H1 (cell line): ENCODE data around the gene CWC27. TPM values are rescaled to one million over a fixed set of nuclear protein-coding genes. Genes with fewer than 3 reads are reported as not detected.

ENCODE experiments used
- CTCF ChIA-PET: fragments of 300-600 bp; sonication (Branson Sonifier 250); formaldehyde crosslinking; loops from one replicate; lab custom pipeline; 2021; ENCODE audit not compliant: partially characterized antibody; lab: Charles Lee
- POLR2A ChIA-PET: fragments of 300-600 bp; sonication (Branson Sonifier 250); formaldehyde crosslinking; loops from one replicate; lab custom pipeline; 2021; ENCODE audit warnings: inconsistent platforms; ENCODE audit not compliant: partially characterized antibody; lab: Charles Lee
- DNase-seq, 2 experiments: peaks; one replicate each; pipeline versions ENCODE4 v3.0.0 to v3.0.0-alpha.2; 2010 to 2022; ENCODE audit warnings: low spot score in 2 of 2, low read depth in 1 of 2, mixed read lengths in 1 of 2
- FAIRE-seq: peaks from 2 replicates; lab custom pipeline; 2011; peaks lifted over from hg19 to GRCh38; lab: Jason Lieb, UNC
- H2AFZ ChIP-seq: 2 replicates; pipeline ENCODE4 v1.8.1; 2012; ENCODE audit warnings: low read length, inconsistent platforms
- H2AK5ac ChIP-seq: 2 replicates; pipeline ENCODE4 v1.6.1; 2013; ENCODE audit warnings: low read depth, low read length
- H2BK120ac ChIP-seq: replicated peaks from 2 replicates; pipeline ENCODE3; 2013; ENCODE audit warnings: low read depth, low read length, inconsistent platforms
- H2BK12ac ChIP-seq: 2 replicates; pipeline ENCODE4 v1.6.1; 2013; ENCODE audit warnings: low read depth, low read length
- H2BK15ac ChIP-seq: 2 replicates; pipeline ENCODE4 v1.6.1; 2013; ENCODE audit warnings: low read length
- H2BK20ac ChIP-seq: 2 replicates; pipeline ENCODE4 v1.6.1; 2013; ENCODE audit warnings: low read length
- H2BK5ac ChIP-seq: 2 replicates; pipeline ENCODE4 v1.6.1; 2013; ENCODE audit warnings: low read depth, low read length
- H3K14ac ChIP-seq: 2 replicates; pipeline ENCODE4 v1.6.1; 2013; ENCODE audit warnings: inconsistent platforms; ENCODE audit not compliant: insufficient read length
- H3K18ac ChIP-seq: 2 replicates; pipeline ENCODE4 v1.6.1; 2013; ENCODE audit warnings: low read length; ENCODE audit errors: extremely low read depth
- H3K23ac ChIP-seq: 2 replicates; pipeline ENCODE4 v1.6.1; 2013; ENCODE audit warnings: inconsistent platforms; ENCODE audit not compliant: insufficient read length
- H3K23me2 ChIP-seq: 2 replicates; pipeline ENCODE4 v1.6.1; 2013; ENCODE audit warnings: low read depth, low read length
- H3K27ac ChIP-seq: 2 replicates; pipeline ENCODE4 v1.6.1; 2011; ENCODE audit warnings: low read depth, low read length, inconsistent platforms
- H3K27me3 ChIP-seq, 4 experiments: replicated peaks in 1 of 4; 1 replicate in 1 of 4; 2 replicates in 3 of 4; pipeline versions ENCODE4 v1.6.1 to v1.8.1; 2011 to 2013; ENCODE audit warnings: low read length in 3 of 4, mild to moderate bottlenecking in 3 of 4, inconsistent platforms in 2 of 4, mixed read lengths in 2 of 4, moderate library complexity in 1 of 4; ENCODE audit not compliant: control insufficient read depth in 3 of 4, insufficient read depth in 3 of 4; ENCODE audit errors: extremely low read depth in 1 of 4
- H3K36me3 ChIP-seq, 4 experiments: 2 replicates each; pipeline versions ENCODE4 v1.6.1 to v1.8.1; 2011 to 2013; ENCODE audit warnings: mild to moderate bottlenecking in 4 of 4, low read length in 3 of 4, moderate library complexity in 2 of 4, control low read depth in 1 of 4, inconsistent platforms in 1 of 4; ENCODE audit not compliant: insufficient read depth in 4 of 4, control insufficient read depth in 2 of 4
- H3K4ac ChIP-seq: replicated peaks from 2 replicates; pipeline ENCODE3; 2013; ENCODE audit warnings: low read length, low read depth, mixed read lengths, inconsistent platforms; ENCODE audit not compliant: insufficient read length
- H3K4me1 ChIP-seq, 4 experiments: replicated peaks in 1 of 4; 1 replicate in 1 of 4; 2 replicates in 3 of 4; pipeline versions ENCODE4 v1.6.1 to v1.8.1; 2011 to 2013; ENCODE audit warnings: low read length in 3 of 4, inconsistent platforms in 2 of 4, mixed read lengths in 1 of 4; ENCODE audit not compliant: insufficient read depth in 4 of 4, control insufficient read depth in 3 of 4
- H3K4me2 ChIP-seq, 2 experiments: 2 replicates each; pipeline versions ENCODE4 v1.6.1 to v1.8.1; 2011 to 2013; ENCODE audit warnings: low read depth in 2 of 2, low read length in 2 of 2, control low read depth in 1 of 2, inconsistent platforms in 1 of 2, mild to moderate bottlenecking in 1 of 2; ENCODE audit not compliant: insufficient read depth in 1 of 2
- H3K4me3 ChIP-seq, 4 experiments: fragments of 200-600, 300-600 bp in 1 of 4; sonication (generic), shearing (Covaris generic), sonication (Bioruptor Twin) in 1 of 4; 2 replicates each; pipeline versions ENCODE4 v1.5.1 to v1.8.1; 2011 to 2016; ENCODE audit warnings: low read length in 4 of 4, low read depth in 3 of 4, control low read depth in 2 of 4, inconsistent platforms in 2 of 4, mild to moderate bottlenecking in 2 of 4, mixed read lengths in 1 of 4, moderate library complexity in 1 of 4; ENCODE audit not compliant: insufficient read depth in 2 of 4; ENCODE audit errors: extremely low read depth in 1 of 4
- H3K56ac ChIP-seq: replicated peaks from 2 replicates; pipeline ENCODE3; 2013; ENCODE audit warnings: low read depth, mild to moderate bottlenecking, mixed read lengths, low read length, inconsistent platforms; ENCODE audit not compliant: insufficient read length
- H3K79me1 ChIP-seq: 2 replicates; pipeline ENCODE4 v1.6.1; 2013; ENCODE audit warnings: low read depth, low read length, control low read depth
- H3K79me2 ChIP-seq, 2 experiments: 2 replicates each; pipeline versions ENCODE4 v1.6.1 to v1.8.1; 2012 to 2013; ENCODE audit warnings: low read length in 2 of 2, mild to moderate bottlenecking in 2 of 2, inconsistent platforms in 1 of 2; ENCODE audit not compliant: insufficient read depth in 2 of 2, control insufficient read depth in 1 of 2
- H3K9ac ChIP-seq, 4 experiments: replicated peaks in 1 of 4; 1 replicate in 1 of 4; 2 replicates in 3 of 4; pipeline versions ENCODE4 v1.6.1 to v1.8.1; 2011 to 2013; ENCODE audit warnings: low read depth in 3 of 4, low read length in 3 of 4, control low read depth in 2 of 4, mild to moderate bottlenecking in 2 of 4, moderate library complexity in 2 of 4, inconsistent platforms in 1 of 4; ENCODE audit errors: extremely low read depth in 1 of 4
- H3K9me3 ChIP-seq, 2 experiments: 2 replicates each; pipeline versions ENCODE4 v1.6.1 to v1.8.1; 2012 to 2013; ENCODE audit warnings: mild to moderate bottlenecking in 2 of 2, moderate library complexity in 2 of 2, control low read depth in 1 of 2, inconsistent platforms in 1 of 2, low read depth in 1 of 2, low read length in 1 of 2, mixed read lengths in 1 of 2; ENCODE audit not compliant: insufficient read depth in 2 of 2
- H4K20me1 ChIP-seq, 2 experiments: replicated peaks in 1 of 2; 2 replicates each; pipeline versions ENCODE3 to v1.8.1; 2011 to 2013; ENCODE audit warnings: inconsistent platforms in 2 of 2, low read length in 2 of 2, mild to moderate bottlenecking in 1 of 2; ENCODE audit not compliant: insufficient read depth in 2 of 2, control insufficient read depth in 1 of 2
- H4K5ac ChIP-seq: 2 replicates; pipeline ENCODE4 v1.6.1; 2013; ENCODE audit warnings: low read length, low read depth, mixed read lengths, inconsistent platforms; ENCODE audit not compliant: insufficient read length
- H4K8ac ChIP-seq: 2 replicates; pipeline ENCODE4 v1.8.0; 2013; ENCODE audit warnings: mild to moderate bottlenecking, moderate library complexity, low read length, inconsistent platforms; ENCODE audit not compliant: insufficient read depth; ENCODE audit errors: extremely low read depth
- H4K91ac ChIP-seq: replicated peaks from 2 replicates; pipeline ENCODE3; 2013; ENCODE audit warnings: low read length, mixed read lengths, inconsistent platforms; ENCODE audit not compliant: insufficient read length
- BCL11A ChIP-seq, 2 experiments: IDR thresholded peaks; one replicate each; pipeline ENCODE4 v1.6.1; 2011; ENCODE audit warnings: low read depth in 2 of 2, low read length in 2 of 2, mild to moderate bottlenecking in 2 of 2
- CBX8 ChIP-seq: fragments of 300-800, 300-1000 bp; sonication (generic); IDR thresholded peaks from 2 replicates; pipeline ENCODE4 v1.7.1; 2016; ENCODE audit warnings: low read depth, low read length, borderline replicate concordance
- CEBPB ChIP-seq: IDR thresholded peaks from 2 replicates; pipeline ENCODE4 v1.6.1; 2012; ENCODE audit warnings: low read depth, low read length
- CHD1 ChIP-seq: IDR thresholded peaks from 2 replicates; pipeline ENCODE4 v1.6.1; 2012; ENCODE audit warnings: low read depth, low read length, improper control_type of control experiment
- CTBP2 ChIP-seq: IDR thresholded peaks from 2 replicates; pipeline ENCODE4 v1.7.0; 2011; ENCODE audit warnings: borderline replicate concordance, mild to moderate bottlenecking, moderate library complexity, mixed read lengths, low read length; ENCODE audit not compliant: insufficient read depth, insufficient read length
- GTF2F1 ChIP-seq: IDR thresholded peaks from 2 replicates; pipeline ENCODE4 v1.6.1; 2012; ENCODE audit warnings: low read depth, low read length, improper control_type of control experiment, borderline replicate concordance
- JUND ChIP-seq: IDR thresholded peaks from 2 replicates; pipeline ENCODE4 v1.6.1; 2011; ENCODE audit warnings: mild to moderate bottlenecking, improper control_type of control experiment, low read length
- PHF8 ChIP-seq: fragments of 200-600 bp; sonication (generic); conservative IDR thresholded peaks from 2 replicates; pipeline ENCODE4 v1.7.1; 2012; ENCODE audit warnings: low read depth, mild to moderate bottlenecking, inconsistent platforms, low read length, moderate library complexity
- POLR2A ChIP-seq, 2 experiments: IDR thresholded peaks; 1 replicate in 1 of 2; 2 replicates in 1 of 2; pipeline ENCODE4 v1.6.1; 2011; ENCODE audit warnings: low read depth in 2 of 2, low read length in 2 of 2, mild to moderate bottlenecking in 2 of 2; ENCODE audit errors: control extremely low read depth in 1 of 2
- SIRT6 ChIP-seq: IDR thresholded peaks from one replicate; pipeline ENCODE4 v1.7.1; 2012; ENCODE audit warnings: low read length, inconsistent platforms
- SIX5 ChIP-seq: IDR thresholded peaks from 2 replicates; pipeline ENCODE4 v1.6.1; 2011; ENCODE audit warnings: mild to moderate bottlenecking, low read depth, low read length
- SP2 ChIP-seq: IDR thresholded peaks from 2 replicates; pipeline ENCODE4 v1.6.1; 2012; ENCODE audit warnings: mild to moderate bottlenecking, low read length, inconsistent platforms
- TAF1 ChIP-seq: IDR thresholded peaks from 2 replicates; pipeline ENCODE4 v1.6.1; 2011; ENCODE audit warnings: mild to moderate bottlenecking, low read depth, low read length
- TAF7 ChIP-seq: optimal IDR thresholded peaks from 2 replicates; pipeline ENCODE3; 2011; ENCODE audit warnings: low read depth, mild to moderate bottlenecking, inconsistent platforms, low read length, moderate library complexity, borderline replicate concordance
- TEAD4 ChIP-seq: IDR thresholded peaks from 2 replicates; pipeline ENCODE4 v1.6.1; 2012; ENCODE audit warnings: low read depth, low read length, inconsistent platforms, mixed read lengths
- WGBS, 2 experiments: shearing (Covaris generic) in 1 of 2; methylation state at CpG; one replicate each; pipeline versions ENCODE4 v1.1.6 to v1.1.7; 2013 to 2015; ENCODE audit warnings: low lambda C conversion rate in 2 of 2, mixed read lengths in 2 of 2, inconsistent platforms in 1 of 2, low coverage in 1 of 2, missing lambda C conversion rate in 1 of 2; ENCODE audit not compliant: insufficient replicate concordance in 2 of 2, insufficient coverage in 1 of 2, insufficient read length in 1 of 2; ENCODE audit errors: extremely low coverage in 1 of 2, missing lambda C conversion rate in 1 of 2; 5-methylcytosine and 5-hydroxymethylcytosine counted together
- polyA plus RNA-seq, 7 experiments: library from polyadenylated mRNA; depleted of rRNA in 3 of 7; stranded (reverse) in 5 of 7; unstranded in 2 of 7; fragments of >200 nt in 5 of 7; fragments of 200-250 nt in 2 of 7; gene quantifications; 1 replicate in 5 of 7; 2 replicates in 1 of 7; 4 replicates in 1 of 7; pipeline versions ENCODE4 v1.2.1 to v1.2.3, GENCODE V29; 2011 to 2013; ENCODE audit warnings: missing spikeins in 2 of 7, mixed read lengths in 2 of 7
- total RNA-seq: library from RNA; stranded (reverse); fragmentation: NEBNext Ultra II Directional; extraction: Animal tissue kit (Norgen Biotek cat#: 25700); gene quantifications from 2 replicates; pipeline ENCODE4 v1.2.1, GENCODE V29; 2021
- TF ChIP-seq, protein P1 (sequence below): IDR thresholded peaks from 2 replicates; pipeline ENCODE4 v1.6.1; 2011; ENCODE audit warnings: low read length, improper control_type of control experiment

Gene CWC27
- total and polyA plus RNA-seq, 2 of the 8 experiments (the other 6 are each of a cell fraction or from before 2014, with no cell fraction given), result 24.9 to 43.4 TPM

DNA sequence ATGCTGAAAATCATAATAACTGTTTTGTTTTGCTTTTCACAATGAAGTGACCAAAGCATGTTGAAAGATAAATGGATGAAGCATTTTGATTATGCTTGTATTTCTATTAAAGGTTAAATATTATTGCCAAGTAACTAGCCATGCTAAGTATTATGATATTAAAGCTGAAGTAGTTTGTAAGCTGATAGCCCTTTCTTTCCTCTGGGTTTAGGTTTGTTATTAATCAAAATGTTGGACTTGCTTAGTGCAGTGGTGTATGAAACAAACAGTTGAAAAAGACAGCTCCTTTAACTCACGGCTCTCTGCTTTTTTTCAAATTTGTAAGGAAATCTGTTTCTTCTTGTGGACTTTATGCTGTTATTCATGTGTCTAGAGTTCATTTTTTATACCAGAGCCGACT lies 246.0 kb downstream of the CWC27 start:
- no peak overlapping the region for H3K56ac ChIP-seq
- no peak overlapping the region for H2BK12ac ChIP-seq
- no peaks in the 10 kb centered on the region for H4K20me1 ChIP-seq
- H3K4me3 ChIP-seq, result no peak overlapping the region
- H2AK5ac ChIP-seq, result no peak overlapping the region
- no peak overlapping the region for H4K5ac ChIP-seq
- no peak overlapping the region for H3K27ac ChIP-seq
- H2AFZ ChIP-seq, result no peak overlapping the region
- H3K9ac ChIP-seq, result no peak overlapping the region
- no peaks in the 10 kb centered on the region for H3K36me3 ChIP-seq
- no peaks in the 10 kb centered on the region for H3K79me1 ChIP-seq
- 90% methylated on average over 2 of the region's 2 CpGs; no CpG with 5 or more reads in 1 of the 2 experiments for WGBS, 2 experiments
- ChIA-PET POLR2A (no interaction called here), CTCF (no interaction called here)
- H3K4ac ChIP-seq, result no peak overlapping the region
- H3K4me2 ChIP-seq, result no peak overlapping the region
- no peaks in the 10 kb centered on the region for H3K4me1 ChIP-seq
- no peak overlapping the region for H3K18ac ChIP-seq
- H3K79me2 ChIP-seq, result no peaks in the 10 kb centered on the region
- H4K91ac ChIP-seq, result no peak overlapping the region
- no peak for DNase-seq
- no peak overlapping the region for H2BK15ac ChIP-seq
- FAIRE-seq, result no peak
- H3K23me2 ChIP-seq, result no peaks in the 10 kb centered on the region
- H2BK20ac ChIP-seq, result no peak overlapping the region
- H3K14ac ChIP-seq, result no peak overlapping the region
- H2BK5ac ChIP-seq, result no peak overlapping the region
- H2BK120ac ChIP-seq, result no peak overlapping the region
- no peaks in the 10 kb centered on the region for H3K9me3 ChIP-seq
- H4K8ac ChIP-seq, result no peak overlapping the region
- H3K23ac ChIP-seq, result no peak overlapping the region
- no peaks in the 10 kb centered on the region for H3K27me3 ChIP-seq
- TF ChIP-seq SIRT6, result no peak
- TF ChIP-seq CHD1, result no peak
- TF ChIP-seq CTBP2, result no peak
- TF ChIP-seq TAF1, result no peak
- no peak for TF ChIP-seq CBX8
- no peak for TF ChIP-seq BCL11A (IDR thresholded peaks at IDR 0.05; ENCODE audit: low read depth in 2 of 2, low read length in 2 of 2)
- no peak for TF ChIP-seq TEAD4
- TF ChIP-seq SP2, result no peak
- no peak for TF ChIP-seq POLR2A (IDR thresholded peaks at IDR 0.05; ENCODE audit: control extremely low read depth in 1 of 2, low read depth in 2 of 2, low read length in 2 of 2)
- TF ChIP-seq GTF2F1, result no peak
- TF ChIP-seq, protein P1, sequence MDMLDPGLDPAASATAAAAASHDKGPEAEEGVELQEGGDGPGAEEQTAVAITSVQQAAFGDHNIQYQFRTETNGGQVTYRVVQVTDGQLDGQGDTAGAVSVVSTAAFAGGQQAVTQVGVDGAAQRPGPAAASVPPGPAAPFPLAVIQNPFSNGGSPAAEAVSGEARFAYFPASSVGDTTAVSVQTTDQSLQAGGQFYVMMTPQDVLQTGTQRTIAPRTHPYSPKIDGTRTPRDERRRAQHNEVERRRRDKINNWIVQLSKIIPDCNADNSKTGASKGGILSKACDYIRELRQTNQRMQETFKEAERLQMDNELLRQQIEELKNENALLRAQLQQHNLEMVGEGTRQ, result no peak
- no peak for TF ChIP-seq JUND
- TF ChIP-seq CEBPB, result no peak
- TF ChIP-seq TAF7, result no peak
- TF ChIP-seq SIX5, result no peak
- no peak for TF ChIP-seq PHF8
